ENCODE results near the gene BBX.
"Not testable (repeated sequence)": the region's sequence is repeated elsewhere in the genome, so short reads cannot be mapped to it uniquely, and the experiment has no call there.

Gene BBX

GRCh38 chr3:107816107-107816506, 293.3 kb downstream of the BBX start:
- DNase-seq = no peak

DNA sequence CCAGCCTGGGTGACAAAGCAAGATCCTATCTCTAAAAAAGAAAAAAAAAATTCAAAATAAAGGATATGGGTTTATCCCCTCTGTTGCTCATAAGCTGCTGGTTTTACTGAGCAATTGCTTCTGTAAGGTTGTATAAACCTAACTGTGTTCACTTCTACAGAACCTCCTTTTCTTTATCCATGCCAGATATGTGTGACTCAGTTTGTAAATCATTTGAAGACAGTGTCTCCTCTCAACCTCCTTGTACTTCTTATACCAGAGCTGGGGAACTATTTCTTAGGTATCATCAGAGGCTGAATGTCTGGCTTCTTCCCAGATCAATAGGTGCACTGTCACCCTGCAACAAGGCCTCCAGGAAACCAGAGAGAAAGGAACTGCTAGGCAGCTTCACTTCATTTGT, 294.3 kb downstream of the BBX start:
- DNase-seq = no peak

GRCh38 chr3:107818025-107818424, 295.3 kb downstream of the BBX start:
- no peak for DNase-seq

GRCh38 chr3:107819656-107820055, 296.9 kb downstream of the BBX start:
- no peak for DNase-seq

DNA sequence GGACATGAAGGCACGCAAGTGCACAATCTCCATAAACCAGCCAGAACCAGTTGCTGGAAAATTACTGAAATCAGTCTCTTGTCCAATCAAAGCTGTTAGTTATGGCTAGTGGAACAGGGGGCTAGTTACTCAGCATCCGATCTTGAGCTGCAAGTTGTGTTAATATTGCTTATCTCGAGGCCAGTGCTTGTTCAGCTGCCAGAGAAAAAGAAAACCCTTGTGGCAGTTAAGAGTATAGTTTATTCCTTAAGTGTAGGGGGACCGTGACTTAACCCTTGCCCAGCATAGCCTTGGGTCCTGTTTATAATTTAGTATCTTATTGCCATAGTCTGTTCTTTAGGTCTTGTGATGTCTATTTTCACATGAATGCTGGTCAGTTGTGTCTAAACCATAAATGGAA, 299.5 kb downstream of the BBX start:
- no peak for DNase-seq

DNA sequence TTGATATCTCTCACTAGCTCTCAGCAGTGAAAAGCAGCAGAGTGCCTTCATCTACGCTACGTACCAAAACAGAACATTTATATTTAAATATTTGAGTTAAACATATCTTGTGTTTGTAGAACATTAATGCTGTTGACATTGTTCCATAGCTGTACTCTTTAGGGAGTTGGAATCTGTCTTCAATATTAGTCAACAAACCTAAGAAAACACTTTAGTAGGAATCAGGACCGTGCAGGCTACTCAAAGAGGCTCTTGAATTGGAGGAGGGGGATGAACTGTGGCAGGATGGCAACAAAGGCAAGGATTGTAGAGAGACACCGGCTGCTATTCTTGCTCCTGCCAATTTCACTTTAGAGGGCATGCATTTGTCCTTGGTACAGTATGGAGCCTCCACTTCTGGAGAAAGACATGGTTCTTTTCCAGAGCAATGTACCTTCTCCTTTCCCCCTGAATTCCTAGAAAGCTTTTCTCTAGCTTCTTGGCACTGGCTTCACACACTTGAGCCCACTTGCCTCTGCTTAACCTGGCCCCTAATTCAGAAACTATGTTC, 302.1 kb downstream of the BBX start:
- DNase-seq = no peak

DNA sequence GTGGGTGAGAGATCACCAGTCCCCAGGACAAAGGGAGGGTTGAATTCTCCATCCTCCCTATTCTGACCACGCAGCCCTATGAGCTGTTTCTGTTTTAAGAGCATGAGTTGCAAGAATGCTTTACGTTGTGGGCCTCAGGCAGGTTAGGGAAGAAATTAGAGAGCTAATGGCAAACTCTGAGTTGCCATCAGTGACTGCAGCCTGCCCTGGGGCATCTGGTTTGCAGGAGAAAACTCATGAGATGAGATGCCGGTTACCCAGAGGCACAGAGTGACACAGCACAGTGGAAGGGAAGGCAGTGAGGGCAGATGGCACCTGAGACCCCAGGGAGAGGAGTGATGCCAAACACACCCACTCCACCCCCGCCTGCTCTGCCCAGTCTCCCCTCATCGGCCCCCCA, 302.8 kb downstream of the BBX start:
- DNase-seq = no peak

DNA sequence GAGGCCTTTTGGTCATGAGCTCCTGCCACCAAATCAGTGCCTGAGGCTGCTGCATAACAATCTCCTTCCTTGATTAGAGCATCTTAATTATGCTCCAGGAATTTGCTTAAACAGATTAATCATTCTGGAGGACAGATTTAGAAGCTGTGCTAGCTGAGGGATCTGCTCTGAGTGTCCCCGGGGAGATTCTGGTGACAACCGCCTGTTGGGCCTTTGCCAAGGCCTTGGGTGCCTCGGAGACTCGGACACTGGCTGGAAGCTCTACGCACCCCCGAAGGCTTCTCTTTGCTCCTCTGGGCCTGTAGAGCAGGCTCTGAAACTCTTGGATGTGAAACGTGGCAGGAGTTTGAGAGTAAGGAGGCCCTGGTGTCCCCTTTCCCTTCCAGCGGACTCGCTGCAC, 304.0 kb downstream of the BBX start:
- no peak for DNase-seq

- DNase-seq = no peak
Measured at GRCh38 chr3:107829185-107829584, 306.4 kb downstream of the BBX start.

- no peak for DNase-seq
Measured at GRCh38 chr3:107831590-107831989, 308.8 kb downstream of the BBX start.

GRCh38 chr3:107833043-107833442, 310.3 kb downstream of the BBX start:
- no peak for DNase-seq

GRCh38 chr3:107833722-107834416, 311.1 kb downstream of the BBX start:
- DNase-seq = no peak

GRCh38 chr3:107835001-107835400, 312.2 kb downstream of the BBX start:
- DNase-seq = not testable (repeated sequence)

DNA sequence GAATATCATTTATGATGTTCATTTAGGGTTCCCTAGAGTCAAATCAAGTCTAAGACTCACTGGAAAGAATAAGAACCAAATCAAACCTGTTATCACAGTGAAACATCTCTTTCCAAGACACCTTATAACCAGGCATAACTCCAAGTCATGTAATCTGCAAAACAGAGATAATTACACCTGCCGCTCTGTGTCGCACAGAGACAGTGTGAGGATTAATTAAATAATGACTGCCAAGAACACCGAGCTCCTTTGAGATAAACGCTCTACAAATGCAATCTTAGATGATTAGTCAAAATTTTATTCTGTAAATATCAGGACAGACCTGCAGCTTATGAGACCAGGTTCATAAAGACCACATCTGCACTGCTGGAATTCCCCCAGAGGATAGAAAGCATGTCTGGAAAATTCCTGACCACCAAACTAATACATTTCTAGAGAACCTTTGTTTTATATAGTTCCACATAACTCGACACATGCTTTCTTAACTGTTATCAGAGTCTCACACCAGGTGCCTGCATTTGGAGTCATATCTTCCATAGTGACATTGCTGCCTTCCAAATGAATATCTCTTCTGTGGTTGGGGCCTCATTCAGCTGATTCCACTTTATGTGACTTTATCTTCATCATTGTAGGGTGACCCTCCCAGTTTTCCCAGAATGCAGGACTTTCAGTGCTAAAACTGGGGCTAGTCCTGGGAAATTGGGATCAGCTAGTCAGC, 315.3 kb downstream of the BBX start:
- no peak for DNase-seq

GRCh38 chr3:107841831-107842230, 319.1 kb downstream of the BBX start:
- no peak for DNase-seq

DNA sequence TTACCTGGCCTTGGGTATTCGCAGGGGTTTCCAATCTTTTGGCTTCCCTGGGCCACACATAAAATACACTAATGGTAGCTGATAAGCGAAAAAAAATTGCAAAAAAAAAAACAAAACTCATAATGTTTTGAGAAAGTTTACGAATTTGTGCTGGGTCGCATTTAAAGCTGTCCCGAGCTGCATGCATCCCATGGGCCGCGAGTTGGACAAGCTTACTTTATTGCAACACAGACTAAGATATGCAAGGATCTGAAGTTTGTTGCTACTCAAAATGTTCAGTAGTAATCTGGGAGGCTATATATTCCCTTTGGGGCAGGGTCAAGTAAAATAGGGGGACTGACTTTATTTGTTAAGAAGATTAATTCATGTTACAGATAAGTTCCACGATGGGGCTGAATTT, 320.2 kb downstream of the BBX start:
- no peak for DNase-seq

DNA sequence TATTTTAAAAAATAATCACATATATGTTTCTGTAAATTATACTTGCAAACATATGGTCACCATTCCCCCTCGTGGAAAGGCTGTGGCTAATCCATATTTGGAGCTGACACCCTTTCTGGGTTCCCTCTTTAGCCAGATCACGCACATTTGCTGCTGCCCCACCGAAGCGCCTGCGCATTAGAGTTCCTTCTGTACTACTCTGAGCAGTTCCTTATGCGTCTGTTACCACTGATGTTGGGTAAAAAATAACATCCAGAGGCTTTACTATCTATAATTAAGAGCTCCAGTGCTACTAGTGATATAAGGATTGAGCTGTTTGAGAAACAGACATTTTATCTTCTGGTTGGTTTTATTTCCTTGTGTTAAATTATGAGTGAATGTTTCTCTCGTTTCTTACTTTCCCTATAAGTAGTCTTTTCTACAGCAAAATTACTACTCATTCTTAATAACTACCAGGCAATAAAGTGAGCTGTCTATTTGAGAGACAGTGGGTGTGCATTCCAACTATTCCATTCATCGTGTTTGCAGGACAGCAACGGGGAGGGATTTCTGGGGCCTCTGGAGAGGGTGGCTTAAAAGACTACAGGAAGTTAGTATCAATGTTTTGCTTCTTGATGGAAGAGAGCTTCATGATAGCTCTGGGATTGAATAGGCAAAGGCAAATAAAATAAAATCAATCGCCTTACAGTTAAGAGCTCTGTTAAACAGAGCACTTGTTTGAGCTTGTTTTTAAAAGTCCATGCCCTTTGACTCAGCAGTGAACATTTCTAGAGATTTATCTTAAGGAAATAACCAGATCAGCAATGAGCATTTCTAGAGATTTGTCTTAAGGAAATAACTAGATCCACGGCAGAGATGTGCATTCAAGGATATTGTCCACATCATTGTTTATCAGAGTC, 322.9 kb downstream of the BBX start:
- no peak for DNase-seq

DNA sequence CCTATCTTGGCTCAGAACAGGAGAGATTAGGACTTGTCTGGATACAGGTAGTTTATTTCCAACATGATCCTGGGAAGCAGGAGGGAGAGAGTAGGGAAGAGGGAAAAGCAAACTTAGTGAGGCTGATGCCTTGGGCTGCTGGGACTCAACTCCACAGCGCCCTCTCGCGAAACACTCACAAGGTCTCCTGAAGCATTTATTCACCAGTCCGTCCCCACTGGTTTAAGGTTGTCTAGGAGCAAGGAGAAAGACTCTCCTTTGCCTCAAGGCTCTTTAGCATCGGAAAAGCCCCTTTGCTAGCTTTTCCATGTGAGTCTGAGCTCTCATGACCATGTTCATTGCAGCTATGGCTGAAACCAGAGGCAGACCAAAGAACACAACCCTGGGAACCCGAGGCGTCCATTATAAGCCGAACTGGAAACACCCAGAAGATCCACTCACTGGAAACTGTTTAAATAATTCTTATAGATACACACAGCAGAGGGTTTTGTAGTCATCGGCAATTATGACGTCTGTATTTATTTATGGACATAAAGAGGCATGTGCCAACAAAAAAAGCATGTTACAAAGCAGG, 323.6 kb downstream of the BBX start:
- no peak for DNase-seq

GRCh38 chr3:107847791-107848190, 325.0 kb downstream of the BBX start:
- no peak for DNase-seq

GRCh38 chr3:107848351-107848915, 325.7 kb downstream of the BBX start:
- DNase-seq = no peak

GRCh38 chr3:107850681-107851080, 327.9 kb downstream of the BBX start:
- no peak for DNase-seq

DNA sequence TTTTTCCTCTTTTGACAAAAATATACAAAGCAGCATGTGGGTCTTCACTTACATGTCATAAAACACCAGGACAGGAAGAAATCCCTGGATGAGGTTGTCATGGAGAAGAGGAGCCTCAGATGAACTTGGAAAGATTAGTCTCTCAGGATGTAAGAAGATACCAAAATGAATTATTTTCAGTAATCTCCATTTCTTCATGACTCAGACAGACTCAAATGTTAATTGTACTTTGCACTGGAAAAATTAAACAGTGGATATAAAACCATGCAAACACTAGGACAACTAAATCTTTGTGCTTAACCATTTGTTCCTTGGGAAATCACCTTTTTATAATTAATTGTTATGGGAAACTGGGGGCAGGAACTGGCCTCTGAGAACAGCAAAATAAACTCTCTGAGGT, 331.1 kb downstream of the BBX start:
- DNase-seq = no peak

DNA sequence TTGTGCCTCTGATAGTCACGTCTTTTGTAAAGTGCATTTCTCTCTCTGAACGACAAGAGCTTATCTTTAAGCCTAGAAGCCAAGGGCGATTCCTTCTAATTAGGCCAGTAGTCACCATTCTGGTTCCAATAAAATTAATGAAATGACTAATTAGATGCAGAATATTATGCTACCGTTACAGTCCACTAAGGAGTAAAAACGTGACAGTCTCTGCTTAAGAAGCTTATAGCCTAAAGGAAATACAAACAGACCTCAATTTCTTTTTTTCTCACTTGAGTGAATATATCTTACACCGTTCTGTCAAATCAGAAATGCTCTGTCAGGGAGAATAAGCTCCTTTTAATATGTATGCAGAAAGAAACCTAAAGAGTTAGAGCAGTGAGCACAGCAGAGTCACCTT, 332.0 kb downstream of the BBX start:
- no peak for DNase-seq
